NCI-H2196 (cell line): ENCODE data around the gene IL36G.

Experiments used
- DNase-seq: peaks from one replicate; lab custom pipeline; 2025; ENCODE audit not compliant: unreplicated experiment; lab: John Stamatoyannopoulos, UW

Gene IL36G

DNA sequence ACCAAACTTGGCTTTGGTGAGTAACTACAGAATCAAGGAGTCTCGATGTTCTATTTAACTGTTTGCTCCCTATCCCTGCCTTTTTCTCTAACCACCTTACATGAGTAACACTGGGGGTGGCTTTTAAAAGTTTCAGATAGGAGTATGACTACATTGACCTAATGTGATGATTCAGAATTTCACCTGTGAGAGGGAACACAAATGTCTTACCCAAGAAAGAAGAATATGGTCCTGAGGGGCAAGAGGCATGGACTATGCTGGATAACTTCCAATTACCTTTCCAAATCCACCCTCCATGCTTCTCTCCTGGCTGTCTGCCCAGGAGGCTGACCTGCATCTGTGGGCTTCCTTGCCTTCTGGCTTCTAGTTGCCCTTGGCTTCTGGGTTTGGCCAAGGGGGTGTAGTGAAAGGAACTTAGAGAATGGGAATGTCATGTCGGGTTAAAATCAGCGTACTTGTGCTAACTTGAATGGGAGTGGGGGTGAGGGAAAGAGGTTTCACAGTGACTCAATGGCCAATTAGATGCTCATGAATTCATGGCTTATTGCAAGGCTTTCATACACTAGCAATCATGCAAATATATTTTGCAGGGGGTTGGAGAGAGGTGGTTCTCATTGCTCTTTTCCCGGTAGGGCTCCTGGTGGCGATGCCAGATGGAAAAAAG is 5.3 kb upstream of the IL36G start:
- no peak for DNase-seq

DNA sequence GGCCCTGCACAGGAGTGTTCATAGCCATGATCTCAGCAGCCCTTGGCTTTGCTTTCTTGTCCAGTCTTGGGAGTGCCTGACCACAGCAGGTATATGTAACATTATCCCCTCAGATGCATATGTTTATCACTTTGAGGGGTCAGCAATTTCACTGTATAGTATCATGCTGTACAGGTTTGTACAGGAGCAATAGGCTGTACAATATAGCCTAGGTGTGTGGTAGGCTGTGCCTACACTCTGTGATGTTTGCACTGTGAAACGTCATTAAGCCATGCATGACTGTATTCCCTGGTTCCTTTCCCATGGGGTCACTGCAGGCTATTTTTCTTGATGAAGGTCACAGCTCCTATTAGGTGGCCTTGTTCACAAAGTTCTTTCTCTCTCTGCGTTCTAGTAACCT is 4.7 kb upstream of the IL36G start:
- no peak for DNase-seq

- DNase-seq, result no peak
These were observed 1.9 kb downstream of the IL36G start for GRCh38 chr2:112979731-112980130.

DNA sequence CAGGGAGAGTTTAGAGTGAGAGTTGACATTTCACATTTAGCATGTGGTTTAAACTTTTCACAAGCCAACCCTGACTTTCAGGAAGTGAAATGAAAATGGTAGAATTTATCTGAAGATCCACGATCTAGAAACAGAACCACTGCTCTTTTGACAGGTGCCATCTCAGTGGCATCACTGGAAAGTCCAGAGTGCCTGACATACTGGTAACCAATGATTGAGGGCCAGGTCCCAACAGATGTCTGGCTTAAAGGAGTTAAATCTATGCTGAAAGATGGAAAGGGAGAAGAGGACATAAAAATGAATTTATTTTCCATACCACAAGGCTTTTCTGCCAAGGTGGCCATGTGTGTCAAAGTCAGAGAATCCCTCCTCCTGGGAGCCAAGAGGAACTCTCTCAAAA is 2.7 kb downstream of the IL36G start:
- DNase-seq, result no peak

DNA sequence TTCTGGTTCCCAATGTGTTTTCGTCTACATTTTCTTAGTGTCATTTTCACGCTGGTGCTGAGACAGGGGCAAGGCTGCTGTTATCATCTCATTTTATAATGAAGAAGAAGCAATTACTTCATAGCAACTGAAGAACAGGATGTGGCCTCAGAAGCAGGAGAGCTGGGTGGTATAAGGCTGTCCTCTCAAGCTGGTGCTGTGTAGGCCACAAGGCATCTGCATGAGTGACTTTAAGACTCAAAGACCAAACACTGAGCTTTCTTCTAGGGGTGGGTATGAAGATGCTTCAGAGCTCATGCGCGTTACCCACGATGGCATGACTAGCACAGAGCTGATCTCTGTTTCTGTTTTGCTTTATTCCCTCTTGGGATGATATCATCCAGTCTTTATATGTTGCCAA is 7.3 kb downstream of the IL36G start:
- DNase-seq, result no peak

DNA sequence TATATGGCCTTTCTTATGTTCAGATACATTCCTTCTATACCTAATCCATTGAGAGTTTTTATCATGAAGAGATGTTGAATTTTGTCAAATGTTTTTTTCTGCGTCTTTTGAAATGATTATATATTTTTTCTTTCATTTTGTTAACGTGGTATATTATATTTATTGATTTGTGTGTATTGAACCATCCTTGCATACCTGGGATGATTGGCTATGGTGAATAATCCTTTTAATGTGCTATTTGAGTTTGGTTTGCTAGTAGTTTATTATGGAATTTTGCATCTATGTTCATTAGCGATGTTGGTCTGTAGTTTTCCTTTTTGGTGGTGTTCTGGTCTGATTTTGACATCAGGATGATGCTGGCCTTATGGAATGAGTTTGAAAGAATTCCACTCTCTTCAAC is 11.8 kb downstream of the IL36G start:
- DNase-seq, result no peak

DNA sequence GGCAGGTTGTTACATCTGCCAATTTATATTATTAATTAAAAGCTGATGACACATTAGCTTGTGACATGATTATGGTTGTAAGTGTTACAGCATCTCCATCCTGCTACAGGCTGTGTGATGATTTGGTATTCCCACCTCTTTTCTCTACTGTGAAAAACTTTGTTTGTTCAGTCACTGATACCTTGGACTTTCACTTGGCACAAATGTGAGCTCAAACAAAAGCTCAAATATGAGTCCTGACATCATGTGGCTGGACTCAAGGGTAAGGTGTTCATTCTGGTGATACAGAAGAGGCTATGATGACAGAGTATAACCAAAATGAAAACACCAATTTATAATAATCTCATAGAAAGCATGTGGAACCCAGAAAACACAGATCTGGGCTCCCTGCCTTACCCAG is 16.0 kb downstream of the IL36G start:
- DNase-seq, result peak; percentile 4

- DNase-seq, result no peak
These were observed 16.8 kb downstream of the IL36G start for GRCh38 chr2:112994648-112995047.

- DNase-seq, result no peak
These were observed 17.6 kb downstream of the IL36G start for GRCh38 chr2:112995346-112995920.

DNA sequence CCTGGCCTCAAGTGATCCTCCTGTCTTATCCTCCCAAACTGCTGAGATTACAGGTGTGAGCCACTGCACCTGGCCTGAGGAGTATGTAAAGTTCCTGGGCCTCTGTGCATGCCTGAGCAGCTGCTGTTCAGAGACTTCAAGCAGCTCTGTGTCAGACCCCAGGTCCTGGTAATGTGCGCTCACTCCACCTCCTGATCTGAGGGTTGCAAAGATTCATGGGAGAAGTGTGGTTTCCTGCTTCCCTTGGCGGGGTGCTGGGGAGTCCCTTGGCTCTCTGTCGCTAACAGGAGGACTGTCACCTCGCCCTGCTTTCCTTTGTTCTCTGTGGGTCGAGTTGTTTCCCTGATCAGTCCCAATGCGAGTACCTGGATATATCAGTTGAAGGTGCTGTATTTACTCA is 18.8 kb downstream of the IL36G start:
- no peak for DNase-seq

DNA sequence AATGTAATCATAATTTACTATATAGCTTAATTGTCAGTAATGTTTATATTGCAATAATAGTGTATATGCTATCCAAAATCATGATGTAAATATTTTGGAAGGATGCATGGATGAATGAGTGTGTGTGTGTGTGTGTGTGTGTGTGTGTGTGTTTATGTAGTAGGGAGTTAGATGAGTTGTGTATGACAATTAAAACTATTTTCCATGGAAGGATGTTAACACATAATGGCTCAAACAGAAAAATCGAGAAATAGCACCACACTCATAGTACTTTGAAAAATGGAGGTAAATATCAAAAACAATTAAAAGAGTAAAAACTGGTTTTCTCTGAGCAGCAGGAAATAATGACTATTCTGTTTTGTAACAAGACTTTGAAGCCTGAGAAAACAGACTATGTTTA is 19.3 kb downstream of the IL36G start:
- DNase-seq, result no peak

DNA sequence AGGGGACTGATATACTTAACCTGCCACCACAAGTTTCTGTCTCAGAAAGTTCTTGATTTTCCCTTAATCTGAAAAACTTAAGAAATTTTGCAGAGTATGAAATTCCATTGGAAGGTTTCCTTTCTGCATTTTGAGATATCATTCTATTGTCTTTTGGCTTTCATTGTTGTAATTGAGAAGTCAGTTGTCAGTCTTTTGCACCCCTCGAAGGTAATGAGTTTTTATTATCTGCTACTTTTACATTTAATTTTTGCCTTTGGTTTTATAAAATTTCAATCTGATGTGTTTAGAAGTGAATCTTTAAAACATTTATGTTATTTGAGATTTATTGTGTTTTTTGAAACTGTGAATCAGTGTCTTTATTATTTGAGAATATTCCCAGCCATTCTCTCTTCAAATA is 22.6 kb downstream of the IL36G start:
- no peak for DNase-seq

- DNase-seq, result no peak
These were observed 24.9 kb downstream of the IL36G start for GRCh38 chr2:113002677-113003076.

DNA sequence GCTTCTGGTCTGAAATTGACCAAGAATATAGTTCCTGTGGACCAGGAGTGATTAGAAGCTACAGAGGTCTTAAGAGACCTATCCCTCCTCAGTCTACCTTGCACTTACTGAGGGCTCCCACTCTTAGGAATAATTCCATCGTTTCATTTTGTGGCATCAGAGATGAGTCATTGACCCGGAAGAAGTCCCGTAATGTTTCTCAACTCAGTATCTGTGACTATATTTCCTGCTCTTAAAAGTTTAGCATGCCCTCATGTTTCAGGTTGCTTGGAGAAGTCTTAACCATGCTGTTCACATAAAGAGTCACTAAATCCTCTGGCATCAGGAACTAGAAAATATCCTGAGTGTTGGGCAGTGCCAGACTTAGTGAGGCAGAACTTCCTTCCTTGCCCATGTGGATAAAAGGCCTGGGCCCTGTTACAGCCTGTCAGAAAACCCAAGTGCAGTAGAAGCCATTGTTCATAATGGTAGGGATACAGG is 27.3 kb downstream of the IL36G start, which contains the start of gene IL36A:
TSS of gene IL36A (plus strand) at position 430 of the 480 bp plus-strand sequence. CDS start 413 bp downstream, outside the sequence.
- no peak for DNase-seq

DNA sequence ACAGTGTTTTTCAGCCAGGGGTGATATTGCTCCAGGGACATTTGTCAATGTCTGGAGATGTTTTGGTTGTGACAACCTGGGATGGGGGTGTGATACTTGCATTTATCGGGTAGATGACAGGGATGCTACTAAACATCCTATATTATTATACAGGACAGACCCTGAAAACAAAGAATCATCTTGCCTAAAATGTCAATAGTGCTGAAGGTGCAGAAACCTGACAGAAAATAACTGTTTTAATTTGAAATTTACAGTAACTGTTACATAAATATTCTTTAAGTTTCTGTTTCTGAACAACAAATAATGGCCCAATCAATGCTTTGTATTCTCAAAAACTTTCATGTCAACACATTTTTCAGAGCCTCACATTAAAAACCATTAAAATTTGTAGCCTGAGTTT is 29.4 kb downstream of the IL36G start:
- DNase-seq, result no peak

DNA sequence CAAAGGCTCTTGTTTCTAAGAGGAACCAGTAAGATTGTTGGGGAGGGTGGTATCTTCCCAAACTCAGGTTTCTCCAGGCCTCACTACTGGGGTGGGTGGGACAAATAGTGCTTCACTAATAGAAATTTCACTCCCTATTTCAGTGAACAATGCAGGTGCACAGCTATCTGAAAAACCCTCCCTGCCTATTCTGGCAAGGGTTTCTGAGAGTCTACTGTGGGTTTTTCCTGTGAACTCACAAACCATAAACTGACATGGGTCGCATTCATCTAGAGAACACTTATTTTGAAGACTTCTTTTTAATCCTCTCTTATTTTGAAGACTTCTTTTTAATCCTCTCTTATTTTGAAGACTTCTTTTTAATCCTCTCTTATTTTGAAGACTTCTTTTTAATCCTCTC is 31.8 kb downstream of the IL36G start:
- DNase-seq, result no peak

- no peak for DNase-seq
These were observed 32.3 kb downstream of the IL36G start for GRCh38 chr2:113010088-113010487.

GRCh38 chr2:113011108-113011507 is 33.3 kb downstream of the IL36G start:
- DNase-seq, result no peak

GRCh38 chr2:113012436-113013335 is 34.9 kb downstream of the IL36G start:
- DNase-seq, result no peak

DNA sequence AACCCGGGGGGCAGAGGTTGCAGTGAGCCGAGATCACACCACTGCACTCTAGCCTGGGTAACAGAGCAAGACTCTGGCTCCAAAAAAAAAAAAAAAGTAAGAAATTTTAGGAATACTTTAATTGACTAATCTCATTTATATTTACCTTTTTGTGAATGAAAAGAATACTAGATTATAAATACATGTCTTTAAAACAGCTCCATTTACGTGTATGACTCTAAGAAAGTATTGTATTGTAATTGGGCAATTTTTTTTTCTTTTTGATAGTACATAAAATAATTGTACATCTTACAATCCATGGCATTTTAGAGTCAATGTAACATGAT is 35.5 kb downstream of the IL36G start:
- no peak for DNase-seq

DNA sequence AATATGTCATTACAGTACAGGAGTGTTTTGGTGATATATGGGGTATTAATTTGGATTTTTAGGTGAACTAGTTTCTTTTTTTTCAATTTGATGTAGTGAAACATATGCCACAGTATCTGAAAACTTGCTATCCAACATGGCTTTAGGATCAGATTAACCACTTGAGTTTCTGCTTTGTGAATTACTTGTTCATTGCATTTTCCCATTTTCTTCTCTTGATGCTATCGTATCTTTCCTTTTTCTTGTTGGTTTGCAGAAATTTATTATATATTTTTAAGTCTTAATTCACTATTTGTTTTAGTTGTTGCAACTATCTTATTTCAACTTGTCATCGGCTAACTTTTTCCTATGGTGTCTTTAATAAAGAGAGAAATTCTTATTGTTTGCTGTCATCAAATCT is 36.3 kb downstream of the IL36G start:
- no peak for DNase-seq

DNA sequence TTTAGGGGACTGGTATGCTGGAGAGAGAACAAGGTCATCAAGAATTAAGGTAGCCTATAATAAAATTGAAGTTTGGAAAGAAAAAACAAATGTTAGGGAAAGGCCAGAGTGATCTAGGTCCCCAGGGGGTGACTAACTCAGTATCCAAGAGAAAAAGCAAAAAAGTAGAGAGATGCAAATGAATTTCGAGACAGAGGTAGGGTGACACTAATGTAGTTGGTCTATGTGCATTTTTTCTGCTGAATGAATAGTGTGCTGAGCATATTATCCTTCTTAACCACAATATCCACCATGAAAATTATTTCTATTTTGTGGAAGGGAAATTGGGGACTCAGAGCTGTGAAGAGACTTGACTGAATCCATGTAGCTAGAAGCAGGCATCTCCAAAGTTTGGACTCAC is 37.2 kb downstream of the IL36G start:
- DNase-seq, result no peak
